ENCODE results near the gene VIPR2.
"Not testable (repeated sequence)": the region's sequence is repeated elsewhere in the genome, so short reads cannot be mapped to it uniquely, and the experiment has no call there.

Gene VIPR2

GRCh38 chr7:158987691-158988090 is 157.0 kb downstream of the VIPR2 start:
- DNase-seq (ENCODE audit: low read depth): no peak

GRCh38 chr7:158985583-158985982 is 159.1 kb downstream of the VIPR2 start:
- no peak for DNase-seq (ENCODE audit: low read depth)

- not testable (repeated sequence) for DNase-seq (ENCODE audit: low read depth)
Measured at GRCh38 chr7:158984007-158984406, 160.7 kb downstream of the VIPR2 start.

- DNase-seq (ENCODE audit: low read depth): not testable (repeated sequence)
Measured at GRCh38 chr7:158982080-158982479, 162.6 kb downstream of the VIPR2 start.

GRCh38 chr7:158979635-158980351 is 164.9 kb downstream of the VIPR2 start:
- no peak for DNase-seq (ENCODE audit: low read depth)

- no peak for DNase-seq (ENCODE audit: low read depth)
Measured at GRCh38 chr7:158979023-158979529, 165.6 kb downstream of the VIPR2 start.

Measured in stimulated activated CD8-positive, alpha-beta memory T cell treated with anti-CD3 and anti-CD28 coated beads, Interleukin-4, amount 100 ng/mL, for 24 hours (primary cell).